ENCODE data around the gene SIK3. TPM values are rescaled to one million over a fixed set of nuclear protein-coding genes. Genes with fewer than 3 reads are reported as not detected.
"Not testable (repeated sequence)": the region's sequence is repeated elsewhere in the genome, so short reads cannot be mapped to it uniquely, and the experiment has no call there.

The SIK3 gene
- total RNA-seq, 1 donor from 2014 or later = 61.0 TPM

- peaks cover 22% of the 10 kb centered on the region for H3K4me1 Mint-ChIP-seq (ENCODE audit: low read depth)
- no peaks in the 10 kb centered on the region for H3K9me3 Mint-ChIP-seq (ENCODE audit: low read depth)
- no peaks in the 10 kb centered on the region for H3K36me3 Mint-ChIP-seq (ENCODE audit: insufficient read depth)
- no peak overlapping the region for H3K4me3 Mint-ChIP-seq (ENCODE audit: low read depth)
- no peak overlapping the region for H3K27ac Mint-ChIP-seq
- H3K27me3 Mint-ChIP-seq = peaks cover 6% of the 10 kb centered on the region
- DNase-seq (ENCODE audit: low spot score, unreplicated experiment) = no peak
- TF ChIP-seq CTCF (IDR thresholded peaks at IDR 0.05; ENCODE audit: unreplicated experiment) = no peak
Measured at GRCh38 chr11:116812109-116812508, 286.1 kb downstream of the SIK3 start.

- DNase-seq (ENCODE audit: low spot score, unreplicated experiment) = no peak
Measured at GRCh38 chr11:116811194-116811593, 287.0 kb downstream of the SIK3 start.

GRCh38 chr11:116808262-116809175 lies 289.7 kb downstream of the SIK3 start:
- peaks cover 27% of the 10 kb centered on the region for H3K4me1 Mint-ChIP-seq (ENCODE audit: low read depth)

More at GRCh38 chr11:116811194-116811593, 287.0 kb downstream of the SIK3 start:
- Mint-ChIP-seq H3K27ac (no peak overlapping the region), H3K36me3 (ENCODE audit: insufficient read depth) (no peaks in the 10 kb centered on the region), H3K4me3 (ENCODE audit: low read depth) (no peak overlapping the region), H3K9me3 (ENCODE audit: low read depth) (no peaks in the 10 kb centered on the region), H3K4me1 (ENCODE audit: low read depth) (peaks cover 24% of the 10 kb centered on the region), H3K27me3 (peaks cover 6% of the 10 kb centered on the region)
- TF ChIP-seq CTCF (IDR thresholded peaks at IDR 0.05; ENCODE audit: unreplicated experiment) = no peak

GRCh38 chr11:116807601-116808261 lies 290.5 kb downstream of the SIK3 start:
- TF ChIP-seq CTCF (IDR thresholded peaks at IDR 0.05; ENCODE audit: unreplicated experiment) = no peak
- Mint-ChIP-seq H3K27me3 (peaks cover 19% of the 10 kb centered on the region), H3K27ac (no peak overlapping the region), H3K4me1 (ENCODE audit: low read depth) (peaks cover 25% of the 10 kb centered on the region), H3K4me3 (ENCODE audit: low read depth) (no peak overlapping the region), H3K36me3 (ENCODE audit: insufficient read depth) (no peaks in the 10 kb centered on the region), H3K9me3 (ENCODE audit: low read depth) (no peaks in the 10 kb centered on the region)
- no peak for DNase-seq (ENCODE audit: low spot score, unreplicated experiment)

More at GRCh38 chr11:116808262-116809175, 289.7 kb downstream of the SIK3 start:
- Mint-ChIP-seq H3K36me3 (ENCODE audit: insufficient read depth) (no peaks in the 10 kb centered on the region), H3K27me3 (peaks cover 16% of the 10 kb centered on the region), H3K27ac (no peak overlapping the region), H3K4me3 (ENCODE audit: low read depth) (peak overlapping the region; percentile 31), H3K9me3 (ENCODE audit: low read depth) (no peaks in the 10 kb centered on the region)
- no peak for DNase-seq (ENCODE audit: low spot score, unreplicated experiment)
- no peak for TF ChIP-seq CTCF (IDR thresholded peaks at IDR 0.05; ENCODE audit: unreplicated experiment)

GRCh38 chr11:116804001-116804400 lies 294.2 kb downstream of the SIK3 start:
- no peak for DNase-seq (ENCODE audit: low spot score, unreplicated experiment)
- H3K36me3 Mint-ChIP-seq (ENCODE audit: insufficient read depth) = no peaks in the 10 kb centered on the region
- H3K27ac Mint-ChIP-seq = no peak overlapping the region
- peaks cover 13% of the 10 kb centered on the region for H3K27me3 Mint-ChIP-seq
- no peak for TF ChIP-seq CTCF (IDR thresholded peaks at IDR 0.05; ENCODE audit: unreplicated experiment)
- no peaks in the 10 kb centered on the region for H3K9me3 Mint-ChIP-seq (ENCODE audit: low read depth)
- H3K4me1 Mint-ChIP-seq (ENCODE audit: low read depth) = peaks cover 22% of the 10 kb centered on the region
- H3K4me3 Mint-ChIP-seq (ENCODE audit: low read depth) = no peak overlapping the region

- not testable (repeated sequence) for H3K4me1 Mint-ChIP-seq (ENCODE audit: low read depth); H3K9me3 Mint-ChIP-seq (ENCODE audit: low read depth); H3K27ac Mint-ChIP-seq; H3K4me3 Mint-ChIP-seq (ENCODE audit: low read depth); DNase-seq (ENCODE audit: low spot score, unreplicated experiment); H3K36me3 Mint-ChIP-seq (ENCODE audit: insufficient read depth)
- H3K27me3 Mint-ChIP-seq = peaks cover 13% of the 10 kb centered on the region
Measured at GRCh38 chr11:116801662-116802061, 296.6 kb downstream of the SIK3 start.
